OCI-LY7 (cell line): ENCODE data around the gene ATXN1L. TPM values are rescaled to one million over a fixed set of nuclear protein-coding genes. Genes with fewer than 3 reads are reported as not detected.

Experiments used
- BruUV-seq: library from RNA; stranded (reverse); fragments of 400-500 nt; replicated peaks from 2 replicates; lab custom pipeline; 2021; lab: Mats Ljungman, UMichigan
- CTCF ChIA-PET: fragments of 300-600 bp; sonication (Branson Sonifier 250); formaldehyde crosslinking; loops from one replicate; lab custom pipeline; 2022; ENCODE audit warnings: antibody characterized with exemption; ENCODE audit not compliant: unreplicated experiment; lab: Charles Lee
- POLR2A ChIA-PET: fragments of 300-600 bp; sonication (Branson Sonifier 250); formaldehyde crosslinking; loops from one replicate; lab custom pipeline; 2022; ENCODE audit warnings: antibody characterized with exemption; lab: Charles Lee
- DNase-seq: peaks from one replicate; pipeline ENCODE4 v3.0.0-alpha.2; 2015; ENCODE audit warnings: low spot score
- H2AFZ ChIP-seq: fragments of 200-600 bp; sonication (generic), shearing (Covaris generic); 2 replicates; pipeline ENCODE4 v1.6.1; 2014; ENCODE audit warnings: mild to moderate bottlenecking, antibody characterized with exemption, low read length, moderate library complexity
- H3K27ac ChIP-seq: fragments of 200-600 bp; sonication (generic); 2 replicates; pipeline ENCODE4 v1.5.1; 2014; ENCODE audit warnings: mixed run types, low read depth, mild to moderate bottlenecking, moderate library complexity, low read length, inconsistent platforms; ENCODE audit not compliant: poor library complexity, severe bottlenecking
- H3K36me3 ChIP-seq: fragments of 200-600 bp; sonication (generic); 2 replicates; pipeline ENCODE4 v1.6.1; 2014; ENCODE audit warnings: mild to moderate bottlenecking, antibody characterized with exemption, low read length, moderate library complexity, mixed read lengths; ENCODE audit not compliant: insufficient read depth
- H3K4me1 ChIP-seq: fragments of 200-600 bp; sonication (generic); 2 replicates; pipeline ENCODE4 v1.5.1; 2014; ENCODE audit warnings: mild to moderate bottlenecking, low read length; ENCODE audit not compliant: insufficient read depth, poor library complexity, severe bottlenecking
- H3K4me2 ChIP-seq: fragments of 200-600 bp; sonication (generic); 2 replicates; pipeline ENCODE4 v1.6.1; 2014; ENCODE audit warnings: mild to moderate bottlenecking, low read length
- H3K4me3 ChIP-seq: fragments of 200-600 bp; sonication (generic); 2 replicates; pipeline ENCODE4 v1.5.1; 2014; ENCODE audit warnings: mild to moderate bottlenecking, low read depth, low read length; ENCODE audit not compliant: poor library complexity, severe bottlenecking
- H3K79me2 ChIP-seq: fragments of 200-600 bp; sonication (generic); 2 replicates; pipeline ENCODE4 v1.6.1; 2016; ENCODE audit warnings: low read depth, mild to moderate bottlenecking, low read length, moderate library complexity, mixed read lengths; ENCODE audit not compliant: insufficient read depth
- H3K9me2 ChIP-seq: fragments of 200-600 bp; sonication (generic); 2 replicates; pipeline ENCODE4 v1.6.1; 2016; ENCODE audit warnings: mild to moderate bottlenecking, low read length, mixed read lengths; ENCODE audit not compliant: insufficient read depth
- H3K9me3 ChIP-seq: fragments of 200-600 bp; sonication (generic); 2 replicates; pipeline ENCODE4 v1.6.1; 2014; ENCODE audit warnings: mild to moderate bottlenecking, mixed run types, low read length, mixed read lengths
- H4K20me1 ChIP-seq: fragments of 200-600 bp; sonication (generic); 2 replicates; pipeline ENCODE4 v1.6.1; 2014; ENCODE audit warnings: mild to moderate bottlenecking, antibody characterized with exemption, low read length, moderate library complexity, mixed read lengths; ENCODE audit not compliant: insufficient read depth
- CTCF ChIP-seq: fragments of 200-600 bp; sonication (generic); conservative IDR thresholded peaks from 2 replicates; pipeline ENCODE4 v1.5.1; 2014; ENCODE audit warnings: mild to moderate bottlenecking, antibody characterized with exemption, low read length, moderate library complexity, mixed read lengths
- EZH2phosphoT487 ChIP-seq: fragments of 200-600 bp; sonication (generic); IDR thresholded peaks from 2 replicates; pipeline ENCODE4 v1.6.1; 2018; ENCODE audit warnings: low read depth, borderline replicate concordance, mild to moderate bottlenecking, mixed run types, antibody characterized with exemption, low read length, moderate library complexity, mixed read lengths
- intact Hi-C: fragments of 100-400 bp; cut with micrococcal nuclease; formaldehyde crosslinking; loops from one replicate; pipeline ENCODE4 v1.10.0; 2022; ENCODE audit not compliant: unreplicated experiment
- total RNA-seq, 2 experiments: library from RNA; depleted of rRNA in 1 of 2; stranded (reverse); fragments of >200 nt in 1 of 2; shearing (Covaris generic) in 1 of 2; gene quantifications; 2 replicates each; pipeline ENCODE4 v1.2.3, GENCODE V29; 2014 to 2022

The ATXN1L gene
- total RNA-seq, 2 experiments from 2014 or later = 12.5 to 19.5 TPM

- H3K9me2 ChIP-seq = no peaks in the 10 kb centered on the region
- H3K79me2 ChIP-seq = peaks cover 9% of the 10 kb centered on the region; the same call in 1 of the 2 replicates
- TF ChIP-seq CTCF (no peak), EZH2phosphoT487 (no peak)
- ChIA-PET CTCF (no interaction called here), POLR2A (interaction anchor here (0.5 to 2.7 kb wide), 4 partner anchors 10 to 35 kb away, joined by 3 to 12 read pairs (median 4); no protein-coding TSS in a partner anchor)
- intact Hi-C loops = loop anchor here (2.0 kb wide), 1 partner anchor 108 kb away; no protein-coding TSS in a partner anchor
- BruUV-seq = no TSS peak
- DNase-seq = no peak
- H2AFZ ChIP-seq = no peak overlapping the region
- no peak overlapping the region for H3K27ac ChIP-seq
- peaks cover 66% of the 10 kb centered on the region for H3K36me3 ChIP-seq
- no peak overlapping the region for H3K4me3 ChIP-seq
- peak overlapping the region; percentile 62 for H3K4me2 ChIP-seq
- H3K4me1 ChIP-seq = peaks cover 37% of the 10 kb centered on the region
- peaks cover 28% of the 10 kb centered on the region for H4K20me1 ChIP-seq
- no peaks in the 10 kb centered on the region for H3K9me3 ChIP-seq
Measured at GRCh38 chr16:71852561-71852960, 6.8 kb downstream of the ATXN1L start.

GRCh38 chr16:71853413-71853812 is 7.6 kb downstream of the ATXN1L start:
- DNase-seq = peak; percentile 87
- Histone ChIP-seq H3K4me2 (peak overlapping the region; percentile 62), H2AFZ (no peak overlapping the region), H4K20me1 (peaks cover 28% of the 10 kb centered on the region), H3K79me2 (peaks cover 7% of the 10 kb centered on the region; the same call in 1 of the 2 replicates), H3K27ac (no peak overlapping the region), H3K36me3 (peaks cover 66% of the 10 kb centered on the region), H3K9me3 (no peaks in the 10 kb centered on the region), H3K4me3 (peak overlapping the region; percentile 38), H3K9me2 (no peaks in the 10 kb centered on the region), H3K4me1 (peaks cover 37% of the 10 kb centered on the region)
- ChIA-PET CTCF (no interaction called here), POLR2A (interaction anchor here (0.5 to 2.7 kb wide), 4 partner anchors 10 to 36 kb away, joined by 3 to 12 read pairs (median 4); no protein-coding TSS in a partner anchor)
- no peak for TF ChIP-seq CTCF
- no peak for TF ChIP-seq EZH2phosphoT487
- intact Hi-C loops = loop anchor here (2.0 kb wide), 1 partner anchor 107 kb away; no protein-coding TSS in a partner anchor
- no TSS peak for BruUV-seq

GRCh38 chr16:71854369-71854948 is 8.7 kb downstream of the ATXN1L start:
- Histone ChIP-seq H3K36me3 (peaks cover 67% of the 10 kb centered on the region), H3K4me3 (no peak overlapping the region), H3K9me2 (no peaks in the 10 kb centered on the region), H3K27ac (no peak overlapping the region), H3K4me1 (peaks cover 37% of the 10 kb centered on the region), H2AFZ (no peak overlapping the region), H3K4me2 (peak overlapping the region; percentile 62; the same call in 1 of the 2 replicates), H3K79me2 (peaks cover 7% of the 10 kb centered on the region; the same call in 1 of the 2 replicates), H3K9me3 (no peaks in the 10 kb centered on the region), H4K20me1 (peaks cover 28% of the 10 kb centered on the region)
- ChIA-PET CTCF (no interaction called here), POLR2A (interaction anchor here (0.6 to 2.7 kb wide), 2 partner anchors 10 to 12 kb away, joined by 3 to 12 read pairs; no protein-coding TSS in a partner anchor)
- intact Hi-C loops = no loop called here
- no peak for DNase-seq
- BruUV-seq = no TSS peak
- TF ChIP-seq CTCF (no peak), EZH2phosphoT487 (no peak)
